Upper lobe of right lung (tissue), 1 donor: ENCODE data around the gene TINCR. TPM values are rescaled to one million over a fixed set of nuclear protein-coding genes. Genes with fewer than 3 reads are reported as not detected.

Experiments
- ATAC-seq: fragments of 200-7000 bp; cut with Tn5 transposase; one replicate; pipeline ENCODE4 v1.9.1; 2020; ENCODE audit warnings: mild to moderate bottlenecking, moderate library complexity
- DNase-seq: peaks from one replicate; pipeline ENCODE4 v3.0.0-alpha.2; 2020
- H3K27ac ChIP-seq: fragments of 200-600 bp; one replicate; pipeline ENCODE4 v1.8.0; 2022
- H3K27me3 ChIP-seq: fragments of 200-600 bp; one replicate; pipeline ENCODE4 v1.8.0; 2022; ENCODE audit warnings: mild to moderate bottlenecking
- H3K36me3 ChIP-seq: fragments of 200-600 bp; one replicate; pipeline ENCODE4 v1.8.0; 2022
- H3K4me1 ChIP-seq: fragments of 200-600 bp; one replicate; pipeline ENCODE4 v1.8.0; 2022
- H3K4me3 ChIP-seq: fragments of 200-600 bp; one replicate; pipeline ENCODE4 v1.8.0; 2022; ENCODE audit warnings: mild to moderate bottlenecking
- H3K9me3 ChIP-seq: fragments of 200-600 bp; one replicate; pipeline ENCODE4 v1.8.0; 2022
- intact Hi-C: fragments of 100-400 bp; cut with DNase I; formaldehyde crosslinking; loops from one replicate; pipeline ENCODE4 v1.11.0; 2022
- total RNA-seq: library from RNA; stranded (reverse); fragmentation: NEBNext Ultra II Directional; extraction: Animal tissue kit (Norgen Biotek cat#: 25700); gene quantifications from one replicate; pipeline ENCODE4 v1.2.1, GENCODE V29; 2021
- TF ChIP-seq, protein P1 (sequence below): fragments of 200-600 bp; IDR thresholded peaks from one replicate; pipeline ENCODE4 v1.8.0; 2022; ENCODE audit warnings: antibody characterized with exemption
- donor health status: DM: no; HTN: yes; CAD: no; lungs with severe emphysema.

Gene TINCR
- total RNA-seq, 1 donor from 2014 or later: 5.6 TPM

DNA sequence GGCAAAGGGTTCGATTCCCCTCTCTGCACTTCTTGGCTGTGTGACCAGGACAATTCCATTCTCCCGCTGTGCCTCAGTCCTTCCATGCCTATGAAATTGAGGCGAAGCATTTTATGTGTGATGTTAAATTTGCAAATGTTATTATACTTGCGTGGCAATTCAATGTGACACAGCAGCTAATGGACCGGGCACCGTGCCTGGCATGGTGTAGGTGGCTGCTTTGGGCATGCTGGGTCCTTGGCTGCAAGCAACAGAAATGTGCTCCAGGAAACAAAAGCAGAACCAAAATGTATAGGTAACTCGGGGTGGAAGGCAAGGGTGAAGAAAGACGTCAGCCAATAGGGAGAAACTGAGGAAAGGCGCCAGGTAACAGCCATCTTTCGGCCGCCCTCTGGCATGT is 37.1 kb downstream of the TINCR start:
- ATAC-seq (no peak), DNase-seq (no peak)
- Histone ChIP-seq H3K4me1 (no peaks in the 10 kb centered on the region), H3K9me3 (peaks cover 14% of the 10 kb centered on the region), H3K27ac (no peak overlapping the region), H3K4me3 (no peak overlapping the region), H3K27me3 (peaks cover 10% of the 10 kb centered on the region), H3K36me3 (no peaks in the 10 kb centered on the region)
- intact Hi-C loops: no loop called here
- TF ChIP-seq, protein P1, sequence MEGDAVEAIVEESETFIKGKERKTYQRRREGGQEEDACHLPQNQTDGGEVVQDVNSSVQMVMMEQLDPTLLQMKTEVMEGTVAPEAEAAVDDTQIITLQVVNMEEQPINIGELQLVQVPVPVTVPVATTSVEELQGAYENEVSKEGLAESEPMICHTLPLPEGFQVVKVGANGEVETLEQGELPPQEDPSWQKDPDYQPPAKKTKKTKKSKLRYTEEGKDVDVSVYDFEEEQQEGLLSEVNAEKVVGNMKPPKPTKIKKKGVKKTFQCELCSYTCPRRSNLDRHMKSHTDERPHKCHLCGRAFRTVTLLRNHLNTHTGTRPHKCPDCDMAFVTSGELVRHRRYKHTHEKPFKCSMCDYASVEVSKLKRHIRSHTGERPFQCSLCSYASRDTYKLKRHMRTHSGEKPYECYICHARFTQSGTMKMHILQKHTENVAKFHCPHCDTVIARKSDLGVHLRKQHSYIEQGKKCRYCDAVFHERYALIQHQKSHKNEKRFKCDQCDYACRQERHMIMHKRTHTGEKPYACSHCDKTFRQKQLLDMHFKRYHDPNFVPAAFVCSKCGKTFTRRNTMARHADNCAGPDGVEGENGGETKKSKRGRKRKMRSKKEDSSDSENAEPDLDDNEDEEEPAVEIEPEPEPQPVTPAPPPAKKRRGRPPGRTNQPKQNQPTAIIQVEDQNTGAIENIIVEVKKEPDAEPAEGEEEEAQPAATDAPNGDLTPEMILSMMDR: no peak

DNA sequence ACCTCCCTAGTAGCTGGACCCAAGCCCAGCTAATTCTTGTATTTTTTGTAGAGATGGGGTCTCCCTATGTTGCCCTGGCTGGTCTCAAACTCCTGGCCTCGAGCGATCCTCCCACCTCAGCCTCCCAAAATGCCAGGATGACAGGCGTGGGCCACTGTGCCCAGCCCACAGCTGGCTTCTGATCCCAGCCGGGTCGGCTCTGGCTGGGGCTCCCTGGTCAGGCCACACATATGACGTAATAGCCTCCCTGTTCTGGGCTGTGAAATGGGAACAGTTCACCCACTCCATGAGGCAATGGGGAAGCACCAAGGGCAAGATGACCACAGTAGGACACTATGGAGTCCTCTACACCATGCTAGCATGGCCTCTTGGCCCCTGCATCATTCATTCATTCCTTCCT is 41.1 kb downstream of the TINCR start:
- Histone ChIP-seq H3K27ac (no peak overlapping the region), H3K36me3 (no peaks in the 10 kb centered on the region), H3K4me1 (no peaks in the 10 kb centered on the region), H3K9me3 (no peaks in the 10 kb centered on the region), H3K27me3 (peaks cover 10% of the 10 kb centered on the region), H3K4me3 (no peak overlapping the region)
- TF ChIP-seq, protein P1: no peak
- DNase-seq (no peak), ATAC-seq (no peak)
- intact Hi-C loops: no loop called here

DNA sequence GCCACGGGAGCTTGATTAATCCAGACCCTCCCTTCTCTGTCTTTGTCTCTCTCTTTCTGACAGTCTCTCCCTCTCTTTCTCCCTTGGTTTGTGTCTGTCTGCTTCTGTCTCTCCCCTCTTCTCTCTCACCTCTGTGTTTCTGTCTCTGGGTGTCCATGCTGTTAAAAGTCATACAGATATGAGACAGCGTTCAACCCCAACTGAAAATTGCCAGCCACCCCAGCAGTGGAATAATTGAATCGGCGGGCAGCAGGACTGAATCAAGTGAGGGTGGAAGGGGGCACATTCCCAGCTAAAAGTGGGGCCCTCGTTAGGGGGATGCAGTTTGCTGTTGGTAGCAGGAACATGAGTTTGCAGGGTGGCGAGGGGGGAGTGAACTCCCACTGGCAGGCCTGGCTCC is 43.7 kb downstream of the TINCR start:
- TF ChIP-seq, protein P1: no peak
- peaks cover 10% of the 10 kb centered on the region for H3K27me3 ChIP-seq
- H3K4me1 ChIP-seq: no peaks in the 10 kb centered on the region
- H3K9me3 ChIP-seq: no peaks in the 10 kb centered on the region
- DNase-seq: no peak
- H3K4me3 ChIP-seq: no peak overlapping the region
- H3K27ac ChIP-seq: no peak overlapping the region
- intact Hi-C loops: no loop called here
- no peaks in the 10 kb centered on the region for H3K36me3 ChIP-seq
- ATAC-seq: no peak

DNA sequence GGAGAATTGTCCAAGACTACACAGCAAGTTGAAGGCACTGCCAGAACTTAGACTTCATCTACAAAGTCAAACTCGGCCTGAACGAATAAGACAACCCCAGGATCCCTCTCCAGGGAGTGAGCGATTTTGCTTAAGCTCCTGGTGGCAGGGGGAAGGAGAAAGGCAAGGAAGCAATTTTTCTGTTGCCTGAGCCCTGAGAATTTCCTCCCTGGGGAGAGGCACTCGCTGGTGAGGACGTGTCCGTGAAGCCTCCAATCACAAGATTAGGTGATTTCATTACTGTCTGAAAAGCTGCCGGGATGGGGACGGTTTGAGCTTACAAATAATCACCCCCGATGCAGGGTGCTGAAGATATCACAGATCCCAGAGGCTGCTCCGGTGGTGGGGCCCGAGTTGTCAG is 45.6 kb downstream of the TINCR start:
- no peak for ATAC-seq
- H3K4me3 ChIP-seq: no peak overlapping the region

DNA sequence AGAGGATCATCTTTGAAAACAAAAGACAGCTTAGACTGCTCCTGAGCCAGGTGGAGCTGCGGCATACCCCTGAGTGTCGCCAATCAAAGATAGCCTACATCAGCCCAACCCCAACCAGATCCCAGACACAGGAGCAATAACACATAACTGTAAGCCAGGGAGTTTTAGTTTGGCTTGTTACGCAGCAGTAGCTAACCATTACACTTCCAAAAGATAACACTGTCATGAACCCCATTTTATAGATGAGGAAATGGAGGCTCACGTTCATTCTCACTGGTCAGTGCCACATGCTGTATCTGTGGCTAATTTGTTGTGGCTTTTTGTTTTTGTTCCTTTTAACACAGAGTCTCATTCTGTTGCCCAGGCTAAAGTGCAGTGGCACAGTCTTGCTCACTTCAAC is 47.3 kb downstream of the TINCR start:
- Histone ChIP-seq H3K9me3 (no peaks in the 10 kb centered on the region), H3K4me3 (no peak overlapping the region), H3K27ac (no peak overlapping the region), H3K27me3 (no peaks in the 10 kb centered on the region), H3K4me1 (no peaks in the 10 kb centered on the region), H3K36me3 (no peaks in the 10 kb centered on the region)
- TF ChIP-seq, protein P1: no peak
- no peak for DNase-seq
- intact Hi-C loops: no loop called here
- no peak for ATAC-seq

More for the DNA sequence above, 45.6 kb downstream of the TINCR start:
- DNase-seq: no peak
- intact Hi-C loops: no loop called here
- Histone ChIP-seq H3K27ac (no peak overlapping the region), H3K36me3 (no peaks in the 10 kb centered on the region), H3K27me3 (peaks cover 10% of the 10 kb centered on the region), H3K4me1 (no peaks in the 10 kb centered on the region), H3K9me3 (no peaks in the 10 kb centered on the region)
- TF ChIP-seq, protein P1: no peak

DNA sequence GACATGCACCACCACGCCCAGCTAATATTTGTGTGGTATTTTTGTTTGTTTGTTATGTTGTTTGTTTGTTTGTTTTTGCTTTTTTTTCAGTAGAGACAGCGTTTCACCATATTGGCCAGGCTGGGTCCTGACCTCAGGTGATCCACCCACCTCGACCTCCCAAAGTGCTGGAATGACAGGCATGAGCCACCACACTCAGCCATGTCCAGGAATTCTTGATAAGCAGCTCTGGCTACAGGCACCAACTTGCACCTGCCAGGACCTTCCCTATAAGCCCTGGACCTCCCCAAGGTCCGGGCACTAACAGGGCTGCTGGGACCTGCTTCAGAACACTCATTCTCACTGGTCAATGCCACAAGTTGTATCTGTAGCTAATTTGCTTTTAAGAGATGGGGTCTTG is 48.7 kb downstream of the TINCR start:
- no peaks in the 10 kb centered on the region for H3K27me3 ChIP-seq
- no peak for DNase-seq
- intact Hi-C loops: no loop called here
- H3K4me3 ChIP-seq: no peak overlapping the region
- H3K27ac ChIP-seq: no peak overlapping the region
- TF ChIP-seq, protein P1: no peak
- H3K4me1 ChIP-seq: no peaks in the 10 kb centered on the region
- no peaks in the 10 kb centered on the region for H3K36me3 ChIP-seq
- no peak for ATAC-seq
- H3K9me3 ChIP-seq: no peaks in the 10 kb centered on the region
